DND-41 (cell line): ENCODE results near the gene ABHD4.

Source experiments
- CTCF ChIP-seq: IDR thresholded peaks from 2 replicates; pipeline ENCODE4 v1.5.1; 2012; ENCODE audit warnings: borderline replicate concordance, low read length, moderate library complexity, mild to moderate bottlenecking; ENCODE audit not compliant: poor library complexity, severe bottlenecking; ENCODE audit errors: extremely low read depth
- EZH2 ChIP-seq: IDR thresholded peaks from 3 replicates; pipeline ENCODE4 v1.6.1; 2012; ENCODE audit warnings: borderline replicate concordance, low read depth, mild to moderate bottlenecking, moderate library complexity, low read length, inconsistent platforms; ENCODE audit not compliant: severe bottlenecking

DNA sequence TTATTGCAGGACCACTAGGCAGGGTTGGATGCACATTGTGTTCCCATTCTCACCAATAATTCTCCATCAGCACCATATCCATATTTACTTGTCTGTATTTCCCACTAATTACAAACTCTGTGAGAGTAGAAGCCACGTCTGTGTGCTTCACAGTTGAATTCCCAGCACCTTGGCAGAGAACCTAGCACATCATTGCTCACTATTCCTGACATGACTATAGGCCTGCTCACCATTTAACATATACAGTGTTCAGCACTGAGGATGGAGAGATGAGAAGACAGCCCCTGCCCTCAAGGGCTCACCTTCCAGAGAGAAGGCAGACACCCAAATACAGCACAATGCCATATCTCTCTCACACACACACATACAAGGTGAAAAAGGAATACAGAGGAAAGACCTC is 14.1 kb upstream of the ABHD4 start:
- no peak for TF ChIP-seq CTCF
- TF ChIP-seq EZH2, result no peak
